Measurements from ENCODE around the gene DIDO1. TPM values are rescaled to one million over a fixed set of nuclear protein-coding genes. Genes with fewer than 3 reads are reported as not detected.

The DIDO1 gene
- total RNA-seq, 1 donor from 2014 or later = 57.9 TPM

Other genes with a start within 250 kb of the DIDO1 start
- gene NTSR1, start 217.7 kb downstream of the DIDO1 start, total RNA-seq = not detected in 2 replicates
- 17.9 and 18.2 TPM in 2 replicates for gene MRGBP, start 130.0 kb downstream of the DIDO1 start, total RNA-seq
- gene OGFR, start 121.7 kb downstream of the DIDO1 start, total RNA-seq = 54.3 and 55.7 TPM in 2 replicates
- gene COL9A3, start 109.5 kb downstream of the DIDO1 start, total RNA-seq = 0.27 and 0.32 TPM in 2 replicates
- gene TCFL5, start 64.7 kb downstream of the DIDO1 start, total RNA-seq = 5.7 and 7.1 TPM in 2 replicates
- gene GID8, start 11.6 kb upstream of the DIDO1 start, total RNA-seq = 50.5 and 53.7 TPM in 2 replicates
- 20.2 and 21.4 TPM in 2 replicates for gene SLC17A9, start 26.2 kb upstream of the DIDO1 start, total RNA-seq
- not detected in 2 replicates for gene BHLHE23, start 80.5 kb upstream of the DIDO1 start, total RNA-seq